Heart right ventricle (tissue), 16 donors: ENCODE measurements around the gene SEMA3A. TPM values are rescaled to one million over a fixed set of nuclear protein-coding genes. Genes with fewer than 3 reads are reported as not detected.

Experiments used
- ATAC-seq, 8 donors: fragments of 200-7000 bp; cut with Tn5 transposase; one replicate each; pipeline ENCODE4 v1.9.1; 2020; ENCODE audit warnings: mild to moderate bottlenecking in 8 of 8, moderate library complexity in 8 of 8, moderate number of reproducible peaks in 1 of 8
- DNase-seq, 2 donors: peaks; one replicate each; pipeline ENCODE4 v3.0.0-alpha.2; 2020
- H3K27ac ChIP-seq, 10 donors: fragments of 200-600 bp; sonication (generic) in 2 of 10; one replicate each; pipeline versions ENCODE4 v1.5.0 to v1.8.0; 2020 to 2022; ENCODE audit warnings: mild to moderate bottlenecking in 3 of 10
- H3K27me3 ChIP-seq, 7 donors: fragments of 200-600 bp; one replicate each; pipeline ENCODE4 v1.8.0; 2021 to 2022; ENCODE audit warnings: mild to moderate bottlenecking in 2 of 7
- H3K36me3 ChIP-seq, 9 donors: fragments of 200-600 bp; sonication (generic) in 1 of 9; one replicate each; pipeline versions ENCODE4 v1.5.0 to v1.8.0; 2020 to 2022; ENCODE audit warnings: mild to moderate bottlenecking in 2 of 9
- H3K4me1 ChIP-seq, 9 donors: fragments of 200-600 bp; sonication (generic) in 1 of 9; one replicate each; pipeline versions ENCODE4 v1.5.0 to v1.8.0; 2020 to 2022; ENCODE audit warnings: mild to moderate bottlenecking in 4 of 9
- H3K4me3 ChIP-seq, 10 donors: fragments of 200-600 bp; sonication (generic) in 2 of 10; one replicate each; pipeline versions ENCODE4 v1.5.0 to v1.8.0; 2020 to 2022; ENCODE audit warnings: mild to moderate bottlenecking in 7 of 10, moderate library complexity in 2 of 10
- H3K9me3 ChIP-seq, 11 donors: fragments of 200-600 bp in 10 of 11; sonication (generic) in 2 of 11; one replicate each; pipeline versions ENCODE4 v1.5.0 to v1.8.0; 2013 to 2022; ENCODE audit warnings: mild to moderate bottlenecking in 2 of 11, control low read depth in 1 of 11, moderate library complexity in 1 of 11
- CTCF ChIP-seq, 9 donors: fragments of 200-600 bp; sonication (generic) in 2 of 9; IDR thresholded peaks; one replicate each; pipeline versions ENCODE4 v1.5.0 to v1.8.0; 2021 to 2022; ENCODE audit warnings: antibody characterized with exemption in 9 of 9, mild to moderate bottlenecking in 5 of 9, moderate library complexity in 1 of 9
- WGBS, 2 donors: extraction: QIAGEN DNeasy Blood & Tissue Kit; methylation state at CpG; one replicate each; pipeline ENCODE4 v1.1.7; 2013; ENCODE audit warnings: inconsistent platforms in 1 of 2; 5-methylcytosine and 5-hydroxymethylcytosine counted together
- intact Hi-C, 10 donors: fragments of 100-400 bp; cut with DNase I; formaldehyde crosslinking; loops; one replicate each; pipeline versions ENCODE4 v1.11.1 to v1.14.2; 2022
- polyA plus RNA-seq, 2 donors: library from polyadenylated mRNA; stranded (reverse); fragments of 200-250 nt; gene quantifications; one replicate each; pipeline ENCODE4 v1.2.3, GENCODE V29; 2013
- total RNA-seq, 10 donors: library from RNA; stranded (reverse); fragmentation: NEBNext Ultra II Directional in 3 of 10; extraction: Animal tissue kit (Norgen Biotek cat#: 25700) in 3 of 10; gene quantifications; one replicate each; pipeline versions ENCODE4 v1.2.1 to v1.2.4, GENCODE V29; 2021 to 2023
- donor health status: Arrhythmogenic right ventricular cardiomyopathy.
- donor health status: ischemic (EF 13 %, LVEDD 7.1; RV severe dilation, severe dysfunction).
- donor health status: healthy with polysubstance abuse.
- donor health status: DM: no; HTN: yes; CAD: no.
- donor health status: DM: no; HTN: no; CAD: no.
- donor health status: ischemic (EF 25% LVEDD 6.9; RV normal size, moderate dysfunction).
- donor health status: ischemic (EF 25% LVEDD 5.7; RV mildly dilated, moderate dysfunction).
- donor health status: healthy.
- donor health status: DM: yes; HTN: yes; CAD: no.
- donor health status: Ischemic cardiomyopathy.
- donor health status: ischemic (EF 35%, LVEDD 5.7; RV mildly dilated, moderate dysfunction).
- donor health status: nonischemic (EF 11% LVEDD 7.7; RV severe dilation, severe dysfunction).
- donor health status: DM: yes; HTN: yes; CAD: no.
- donor health status: PGD.
- donor health status: ischemic (EF 29% LVEDD 5.4; RV normal size, mild dysfunction).
- donor health status: nonischemic (EF 23%, LVEDD 6.1; RV moderate dilation, normal function).

The SEMA3A gene
- total and polyA plus RNA-seq, 12 donors: 0.19 to 5.3 (median 1.5) TPM

- Histone ChIP-seq H3K36me3 (no peaks in the 10 kb centered on the region), H3K4me3 (no peak overlapping the region), H3K27me3 (no peaks in the 10 kb centered on the region), H3K27ac (no peak overlapping the region), H3K9me3 (no peaks in the 10 kb centered on the region), H3K4me1 (peaks cover 0 to 13% (median 0%) of the 10 kb centered on the region in 9 donors)
- ATAC-seq (no peak), DNase-seq (no peak)
- WGBS, 2 donors: 53 to 75% methylated on average over 2 of the region's 2 CpGs
- intact Hi-C loops: loop anchor here in 3 of 10 donors (5.0 to 10.0 kb wide), 2 partner anchors 823 to 826 kb away; no protein-coding TSS in a partner anchor
- no peak for TF ChIP-seq CTCF (IDR thresholded peaks at IDR 0.05)
Measured at GRCh38 chr7:84199216-84199615, 4.6 kb upstream of the SEMA3A start.

- intact Hi-C loops: loop anchor here in 3 of 10 donors (5.0 to 10.0 kb wide), 2 partner anchors 826 to 829 kb away; no protein-coding TSS in a partner anchor
- H3K27ac ChIP-seq: no peak overlapping the region
- peaks cover 0 to 13% (median 0%) of the 10 kb centered on the region in 9 donors for H3K4me1 ChIP-seq
- TF ChIP-seq CTCF (IDR thresholded peaks at IDR 0.05): no peak
- 14 to 31% methylated on average over 3 to 4 of the region's 4 CpGs for WGBS, 2 donors
- H3K9me3 ChIP-seq: no peaks in the 10 kb centered on the region
- DNase-seq: no peak
- H3K4me3 ChIP-seq: peak overlapping the region in 7 of 10 donors; percentile 6 to 57 (median 50)
- ATAC-seq: peak in 6 of 8 donors; percentile 46 to 78 (median 72)
- no peaks in the 10 kb centered on the region for H3K36me3 ChIP-seq
- no peaks in the 10 kb centered on the region for H3K27me3 ChIP-seq
Measured at GRCh38 chr7:84196084-84196503, 1.5 kb upstream of the SEMA3A start.

- DNase-seq (no peak), ATAC-seq (peak in 5 of 8 donors; percentile 13 to 31 (median 19))
- no peaks in the 10 kb centered on the region for H3K27me3 ChIP-seq
- H3K4me3 ChIP-seq: peak overlapping the region in 9 of 10 donors; percentile 29 to 57 (median 48)
- TF ChIP-seq CTCF (IDR thresholded peaks at IDR 0.05): no peak
- H3K9me3 ChIP-seq: no peaks in the 10 kb centered on the region
- no peaks in the 10 kb centered on the region for H3K36me3 ChIP-seq
- H3K27ac ChIP-seq: peak overlapping the region in 1 of 10 donors; percentile 35
- intact Hi-C loops: loop anchor here in 3 of 10 donors (5.0 to 10.0 kb wide), 2 partner anchors 827 to 829 kb away; no protein-coding TSS in a partner anchor
- peaks cover 0 to 13% (median 0%) of the 10 kb centered on the region in 9 donors for H3K4me1 ChIP-seq
- 25 to 27% methylated on average over 6 of the region's 6 CpGs for WGBS, 2 donors
Measured at GRCh38 chr7:84195295-84196060, 889 bp upstream of the SEMA3A start.

GRCh38 chr7:84193747-84194146 lies 842 bp downstream of the SEMA3A start:
- peak overlapping the region in 7 of 10 donors; percentile 35 to 57 (median 50) for H3K4me3 ChIP-seq
- ATAC-seq (no peak), DNase-seq (no peak)
- no peaks in the 10 kb centered on the region for H3K36me3 ChIP-seq
- peaks cover 0 to 13% (median 0%) of the 10 kb centered on the region in 9 donors for H3K4me1 ChIP-seq
- no peak overlapping the region for H3K27ac ChIP-seq
- H3K9me3 ChIP-seq: no peaks in the 10 kb centered on the region
- intact Hi-C loops: loop anchor here in 2 of 10 donors (10.0 kb wide), 1 partner anchor 831 kb away; no protein-coding TSS in a partner anchor
- no peak for TF ChIP-seq CTCF (IDR thresholded peaks at IDR 0.05)
- 32 to 33% methylated on average over 1 of the region's 1 CpG for WGBS, 2 donors
- H3K27me3 ChIP-seq: no peaks in the 10 kb centered on the region
